K562 (cell line): ENCODE data around the gene ITGB2. TPM values are rescaled to one million over a fixed set of nuclear protein-coding genes. Genes with fewer than 3 reads are reported as not detected.

Source experiments
- ATAC-seq: fragments of 200-7000 bp; cut with Tn5 transposase; 3 replicates; pipeline ENCODE4 v1.9.1; 2020; ENCODE audit warnings: moderate library complexity
- BruUV-seq: library from RNA; stranded (reverse); fragments of 400-500 nt; replicated peaks from 2 replicates; lab custom pipeline; 2021; lab: Mats Ljungman, UMichigan
- CTCF ChIA-PET: fragments of 300-600 bp; formaldehyde crosslinking; extraction: SDS; loops from one replicate; lab custom pipeline; 2021; ENCODE audit warnings: low intra/inter-chr PET ratio; lab: Yijun Ruan, JAX
- POLR2A ChIA-PET: fragments of 300-600, 350-650 bp; sonication (Branson Sonifier 250); formaldehyde crosslinking; extraction: SDS; loops from one replicate; lab custom pipeline; 2021; ENCODE audit warnings: antibody characterized with exemption, inconsistent platforms; lab: Yijun Ruan, JAX
- DNase-seq, 4 experiments: peaks; one replicate each; pipeline versions ENCODE4 v3.0.0 to v3.0.0-alpha.2; 2011 to 2018; ENCODE audit warnings: low spot score in 3 of 4, mixed read lengths in 3 of 4; ENCODE audit errors: extremely low read depth in 1 of 4
- FAIRE-seq: peaks from 2 replicates; lab custom pipeline; 2011; peaks lifted over from hg19 to GRCh38; lab: Jason Lieb, UNC
- H2AFZ ChIP-seq: 2 replicates; pipeline ENCODE4 v1.6.0; 2011; ENCODE audit warnings: low read depth, low read length, control low read depth, inconsistent platforms
- H3K27ac ChIP-seq: fragments of 200-600 bp; 3 replicates; pipeline ENCODE4 v1.8.0; 2011; ENCODE audit warnings: low read depth, mild to moderate bottlenecking, control low read depth, inconsistent platforms, low read length, moderate library complexity, mixed read lengths; ENCODE audit errors: extremely low read depth
- H3K27me3 ChIP-seq, 2 experiments: fragments of 300-600 bp in 1 of 2; 2 replicates in 1 of 2; 3 replicates in 1 of 2; pipeline versions ENCODE4 v1.6.0 to v1.8.0; 2011; ENCODE audit warnings: inconsistent platforms in 2 of 2, low read length in 2 of 2, mild to moderate bottlenecking in 1 of 2, mixed read lengths in 1 of 2, moderate library complexity in 1 of 2; ENCODE audit not compliant: control insufficient read depth in 2 of 2, insufficient read depth in 2 of 2
- H3K36me3 ChIP-seq: fragments of 300-600 bp; 3 replicates; pipeline ENCODE4 v1.8.0; 2011; ENCODE audit warnings: mild to moderate bottlenecking, low read length, inconsistent platforms; ENCODE audit not compliant: control insufficient read depth, insufficient read depth
- H3K4me1 ChIP-seq, 2 experiments: fragments of 200-600 bp in 1 of 2; replicated peaks in 1 of 2; 2 replicates in 1 of 2; 3 replicates in 1 of 2; pipeline versions ENCODE4 v1.5.1 to v1.8.0; 2011; ENCODE audit warnings: inconsistent platforms in 2 of 2, low read length in 2 of 2, mild to moderate bottlenecking in 1 of 2, mixed read lengths in 1 of 2, moderate library complexity in 1 of 2; ENCODE audit not compliant: control insufficient read depth in 2 of 2, insufficient read depth in 2 of 2
- H3K4me2 ChIP-seq: 2 replicates; pipeline ENCODE4 v1.6.1; 2011; ENCODE audit warnings: low read length, control low read depth, inconsistent platforms, mixed read lengths; ENCODE audit not compliant: insufficient read depth
- H3K4me3 ChIP-seq: fragments of 200-600 bp; sonication (generic), shearing (Covaris generic); 2 replicates; pipeline ENCODE4 v1.5.1; 2016; ENCODE audit warnings: control low read depth, inconsistent platforms
- H3K79me2 ChIP-seq: fragments of 200-600 bp; 3 replicates; pipeline ENCODE4 v1.8.0; 2011; ENCODE audit warnings: low read length, inconsistent platforms; ENCODE audit not compliant: control insufficient read depth, insufficient read depth
- H3K9ac ChIP-seq, 2 experiments: 2 replicates each; pipeline versions ENCODE4 v1.6.0 to v1.6.1; 2011; ENCODE audit warnings: low read depth in 2 of 2, low read length in 2 of 2, control low read depth in 1 of 2, inconsistent platforms in 1 of 2, mild to moderate bottlenecking in 1 of 2, mixed read lengths in 1 of 2; ENCODE audit not compliant: insufficient read depth in 1 of 2
- H3K9me1 ChIP-seq: one replicate; pipeline ENCODE4 v1.6.0; 2011; ENCODE audit warnings: inconsistent platforms, mild to moderate bottlenecking, low read length, moderate library complexity; ENCODE audit not compliant: control insufficient read depth, insufficient read depth
- H3K9me3 ChIP-seq: replicated peaks from 2 replicates; pipeline ENCODE4 v1.5.1; 2011; ENCODE audit warnings: low read depth, low read length, inconsistent platforms; ENCODE audit not compliant: control insufficient read depth, insufficient read depth
- H4K20me1 ChIP-seq: replicated peaks from 2 replicates; pipeline ENCODE4 v1.6.1; 2011; ENCODE audit warnings: low read length, inconsistent platforms, mixed read lengths; ENCODE audit not compliant: control insufficient read depth, insufficient read depth
- ARID1B ChIP-seq: fragments of 450-650 bp; IDR thresholded peaks from 2 replicates; pipeline ENCODE4 v1.6.1; 2016; ENCODE audit warnings: antibody characterized with exemption, mild to moderate bottlenecking, inconsistent platforms
- ARID3B ChIP-seq: fragments of 250-450 bp; sonication (Bioruptor Pico); IDR thresholded peaks from 2 replicates; pipeline ENCODE4 v1.4.0; 2020; ENCODE audit warnings: borderline replicate concordance
- CTBP1 ChIP-seq: fragments of 450-650 bp; IDR thresholded peaks from 2 replicates; pipeline ENCODE4 v1.6.1; 2016; ENCODE audit warnings: borderline replicate concordance
- ERF ChIP-seq: fragments of 450-650 bp; formaldehyde crosslinking; IDR thresholded peaks from 2 replicates; pipeline ENCODE4 v1.4.0; 2020; ENCODE audit warnings: mild to moderate bottlenecking, mixed read lengths
- FOXK2 ChIP-seq, 2 experiments: fragments of 450-650 bp; IDR thresholded peaks in 1 of 2; conservative IDR thresholded peaks in 1 of 2; 2 replicates each; pipeline ENCODE4 v1.6.1; 2016; ENCODE audit warnings: low read depth in 2 of 2, mild to moderate bottlenecking in 1 of 2
- HMGN3 ChIP-seq: IDR thresholded peaks from 2 replicates; pipeline ENCODE4 v1.6.1; 2011; ENCODE audit warnings: borderline replicate concordance, low read depth, mild to moderate bottlenecking, mixed read lengths, low read length; ENCODE audit not compliant: insufficient read length; ENCODE audit errors: extremely low read depth
- NEUROD1 ChIP-seq: fragments of 150-350 bp; IDR thresholded peaks from 2 replicates; pipeline ENCODE4 v1.6.1; 2014; ENCODE audit warnings: borderline replicate concordance, low read length, low read depth; ENCODE audit not compliant: partially characterized antibody
- RB1 ChIP-seq: fragments of 450-650 bp; IDR thresholded peaks from 2 replicates; pipeline ENCODE4 v1.6.1; 2017; ENCODE audit warnings: low read depth, mild to moderate bottlenecking
- SMAD2 ChIP-seq: fragments of 150-350 bp; IDR thresholded peaks from 2 replicates; pipeline ENCODE4 v1.6.1; 2014; ENCODE audit warnings: low read depth, mild to moderate bottlenecking, low read length
- SMARCB1 ChIP-seq: IDR thresholded peaks from 2 replicates; pipeline ENCODE4 v1.6.1; 2011; ENCODE audit warnings: improper control_type of control experiment, low read depth; ENCODE audit not compliant: insufficient read length
- ZNF174 ChIP-seq: fragments of 250-450 bp; sonication (Bioruptor Pico); IDR thresholded peaks from 2 replicates; pipeline ENCODE4 v1.4.0; 2020; ENCODE audit warnings: mild to moderate bottlenecking
- ZNF239 ChIP-seq: fragments of 250-450 bp; sonication (Bioruptor Pico); IDR thresholded peaks from 2 replicates; pipeline ENCODE4 v1.4.0; 2020; ENCODE audit warnings: mild to moderate bottlenecking
- ZNF586 ChIP-seq: fragments of 450-650 bp; formaldehyde crosslinking; conservative IDR thresholded peaks from 2 replicates; pipeline ENCODE4 v1.4.0; 2020; ENCODE audit warnings: mild to moderate bottlenecking, moderate library complexity
- WGBS: fragments of 100-300 bp; shearing (Covaris generic); methylation state at CpG from one replicate; pipeline ENCODE4 v1.1.6; 2016; ENCODE audit warnings: low coverage, mixed read lengths; ENCODE audit not compliant: insufficient coverage; ENCODE audit errors: missing lambda C conversion rate; 5-methylcytosine and 5-hydroxymethylcytosine counted together
- in situ Hi-C: fragments of 300-500 bp; cut with MboI; formaldehyde crosslinking; loops from 4 replicates; pipeline ENCODE4 v1.15.0; 2018; ENCODE audit warnings: inconsistent platforms, mixed read lengths
- intact Hi-C: fragments of 100-400 bp; cut with micrococcal nuclease; formaldehyde crosslinking; loops from 2 replicates; pipeline ENCODE4 v1.14.2; 2022
- polyA plus RNA-seq, 8 experiments: library from polyadenylated mRNA; depleted of rRNA in 4 of 8; stranded (reverse) in 5 of 8; unstranded in 3 of 8; fragments of >200 nt; fragmentation: Nextera tagmentation in 2 of 8; fragmentation: Illumina TruSeq in 1 of 8; extraction: Ambion mirVana in 2 of 8; extraction: Trizol in 1 of 8; gene quantifications; 2 replicates each; pipeline versions ENCODE4 v1.2.1 to v1.2.3, GENCODE V29; 2011 to 2014; ENCODE audit warnings: inconsistent platforms in 1 of 8, missing spikeins in 1 of 8
- total RNA-seq, 7 experiments: library from RNA; depleted of rRNA in 6 of 7; stranded (reverse); fragments of >200 nt in 6 of 7; fragmentation: Illumina TruSeq in 2 of 7; extraction: Trizol in 2 of 7; gene quantifications; 2 replicates each; pipeline versions ENCODE4 v1.2.1 to v1.2.3, GENCODE V29; 2011 to 2021; ENCODE audit warnings: low replicate concordance in 1 of 7
- TF ChIP-seq, protein P1 (sequence below): sonication (generic); formaldehyde crosslinking; IDR thresholded peaks from 2 replicates; pipeline ENCODE4 v1.8.1; 2023; ENCODE audit warnings: mild to moderate bottlenecking, missing genetic modification reagents
- TF ChIP-seq, protein P2 (sequence below): fragments of 450-650 bp; IDR thresholded peaks from 2 replicates; pipeline ENCODE4 v1.6.1; 2018; ENCODE audit warnings: mild to moderate bottlenecking, low read depth; ENCODE audit not compliant: partially characterized antibody

The ITGB2 gene
- total and polyA plus RNA-seq, 9 of the 15 experiments (the other 6 are each of a cell fraction or from before 2014, with no cell fraction given): 0.07 to 1.3 (median 0.51) TPM; not detected in 2

DNA sequence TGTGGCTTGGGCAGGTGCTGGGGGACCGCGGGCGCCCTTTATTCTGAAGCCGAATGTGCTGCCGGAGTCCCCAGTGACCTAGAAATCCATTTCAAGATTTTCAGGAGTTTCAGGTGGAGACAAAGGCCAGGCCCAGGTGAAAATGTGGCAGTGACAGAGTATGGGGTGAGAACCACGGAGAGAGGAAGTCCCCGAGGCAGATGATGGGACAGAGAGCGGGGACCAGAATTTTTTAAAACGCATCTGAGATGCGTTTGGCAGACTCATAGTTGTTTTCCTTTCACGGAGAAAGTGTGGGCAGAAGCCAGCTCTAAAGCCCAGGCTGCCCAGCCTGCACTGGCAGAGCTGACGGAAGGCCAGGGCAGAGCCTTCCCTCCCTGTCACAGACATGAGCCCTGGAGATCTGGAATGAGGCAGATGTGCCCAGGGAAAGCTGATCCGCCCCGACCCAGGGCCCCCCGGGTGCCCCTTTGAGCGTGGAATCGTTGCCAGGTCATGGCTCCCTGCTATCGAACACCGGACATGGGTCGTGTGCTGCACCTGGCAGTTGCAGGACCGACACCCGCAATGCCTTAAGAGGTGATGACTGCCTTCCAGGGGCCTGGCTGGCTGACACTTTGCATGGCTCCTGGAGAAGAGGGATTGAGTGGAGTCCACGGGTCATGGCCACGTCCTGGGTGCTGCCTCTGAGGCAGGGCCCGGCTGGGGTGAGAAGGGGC is 12.7 kb upstream of the ITGB2 start:
- Histone ChIP-seq H3K4me3 (no peak overlapping the region), H3K9me3 (no peaks in the 10 kb centered on the region), H3K79me2 (no peaks in the 10 kb centered on the region), H2AFZ (no peak overlapping the region), H3K4me2 (no peak overlapping the region), H4K20me1 (no peaks in the 10 kb centered on the region), H3K27me3 (peaks cover 15 to 28% of the 10 kb centered on the region in 2 experiments), H3K9me1 (no peaks in the 10 kb centered on the region), H3K27ac (no peak overlapping the region), H3K4me1 (peaks cover 0 to 31% of the 10 kb centered on the region in 2 experiments; a peak in 2 of 5 replicates), H3K9ac (no peak overlapping the region), H3K36me3 (no peaks in the 10 kb centered on the region)
- ATAC-seq: no peak
- intact Hi-C loops: loop anchor here (2.0 kb wide), 2 partner anchors 41 to 133 kb away; partner anchors contain the start of gene UBE2G2
- no peak for FAIRE-seq
- ChIA-PET CTCF (interaction anchor here (0.8 to 1.0 kb wide), 2 partner anchors 132 to 423 kb away, joined by 3 to 5 read pairs; no protein-coding TSS in a partner anchor), POLR2A (interaction anchor here (1.3 to 2.8 kb wide), 3 partner anchors 12 to 27 kb away, joined by 3 to 14 read pairs (median 3); no protein-coding TSS in a partner anchor)
- in situ Hi-C loops: loop anchor here (10.0 kb wide), 1 partner anchor 429 kb away; no protein-coding TSS in a partner anchor
- no TSS peak for BruUV-seq
- TF ChIP-seq ZNF174 (no peak), SMAD2 (no peak), ERF (CRISPR knock-in tag) (no peak), HMGN3 (no peak), RB1 (no peak), ZNF239 (CRISPR knock-in tag) (no peak), ARID1B (no peak), CTBP1 (no peak), ZNF586 (no peak), NEUROD1 (no peak), ARID3B (CRISPR knock-in tag) (no peak), FOXK2 (conservative IDR thresholded peaks at IDR 0.05 in 1 of 2, IDR thresholded peaks at IDR 0.05 in 1 of 2; ENCODE audit: low read depth in 2 of 2) (no peak), SMARCB1 (no peak)
- TF ChIP-seq, protein P1, sequence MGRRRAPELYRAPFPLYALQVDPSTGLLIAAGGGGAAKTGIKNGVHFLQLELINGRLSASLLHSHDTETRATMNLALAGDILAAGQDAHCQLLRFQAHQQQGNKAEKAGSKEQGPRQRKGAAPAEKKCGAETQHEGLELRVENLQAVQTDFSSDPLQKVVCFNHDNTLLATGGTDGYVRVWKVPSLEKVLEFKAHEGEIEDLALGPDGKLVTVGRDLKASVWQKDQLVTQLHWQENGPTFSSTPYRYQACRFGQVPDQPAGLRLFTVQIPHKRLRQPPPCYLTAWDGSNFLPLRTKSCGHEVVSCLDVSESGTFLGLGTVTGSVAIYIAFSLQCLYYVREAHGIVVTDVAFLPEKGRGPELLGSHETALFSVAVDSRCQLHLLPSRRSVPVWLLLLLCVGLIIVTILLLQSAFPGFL (CRISPR knock-in tag): no peak
- TF ChIP-seq, protein P2, sequence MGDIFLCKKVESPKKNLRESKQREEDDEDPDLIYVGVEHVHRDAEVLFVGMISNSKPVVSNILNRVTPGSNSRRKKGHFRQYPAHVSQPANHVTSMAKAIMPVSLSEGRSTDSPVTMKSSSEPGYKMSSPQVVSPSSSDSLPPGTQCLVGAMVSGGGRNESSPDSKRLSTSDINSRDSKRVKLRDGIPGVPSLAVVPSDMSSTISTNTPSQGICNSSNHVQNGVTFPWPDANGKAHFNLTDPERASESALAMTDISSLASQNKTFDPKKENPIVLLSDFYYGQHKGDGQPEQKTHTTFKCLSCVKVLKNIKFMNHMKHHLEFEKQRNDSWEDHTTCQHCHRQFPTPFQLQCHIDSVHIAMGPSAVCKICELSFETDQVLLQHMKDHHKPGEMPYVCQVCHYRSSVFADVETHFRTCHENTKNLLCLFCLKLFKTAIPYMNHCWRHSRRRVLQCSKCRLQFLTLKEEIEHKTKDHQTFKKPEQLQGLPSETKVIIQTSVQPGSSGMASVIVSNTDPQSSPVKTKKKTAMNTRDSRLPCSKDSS: no peak
- WGBS: 41% methylated on average over 22 of the region's 25 CpGs
- DNase-seq: no peak
